ENCODE results near the gene MAB21L3. TPM values are rescaled to one million over a fixed set of nuclear protein-coding genes. Genes with fewer than 3 reads are reported as not detected.

Gene MAB21L3
- total and polyA plus RNA-seq, 7 donors: under 0.01 to 2.3 (median 1.1) TPM; not detected in 2

GRCh38 chr1:116154536-116154935 is 43.3 kb downstream of the MAB21L3 start:
- Histone ChIP-seq H3K4me3 (no peak overlapping the region), H3K36me3 (no peaks in the 10 kb centered on the region), H3K4me1 (peaks cover 0 to 12% (median 10%) of the 10 kb centered on the region in 4 donors), H3K9me3 (peaks cover 0 to 3% (median 0%) of the 10 kb centered on the region in 4 donors), H3K27ac (no peak overlapping the region), H3K27me3 (no peaks in the 10 kb centered on the region)
- no peak for TF ChIP-seq POLR2AphosphoS5 (IDR thresholded peaks at IDR 0.05)
- no peak for TF ChIP-seq POLR2A (IDR thresholded peaks at IDR 0.05)
- TF ChIP-seq CTCF (IDR thresholded peaks at IDR 0.05): no peak
- no peak for TF ChIP-seq EP300 (IDR thresholded peaks at IDR 0.05)
- DNase-seq: no peak
- 53 to 82% methylated on average over 4 of the region's 4 CpGs for WGBS, 2 donors
- intact Hi-C loops (cut with DNase I): no loop called here

GRCh38 chr1:116157096-116157495 is 45.9 kb downstream of the MAB21L3 start:
- WGBS, 2 donors: 95 to 96% methylated on average over 4 of the region's 4 CpGs
- no peak for TF ChIP-seq POLR2A (IDR thresholded peaks at IDR 0.05)
- TF ChIP-seq EP300 (IDR thresholded peaks at IDR 0.05): no peak
- TF ChIP-seq POLR2AphosphoS5 (IDR thresholded peaks at IDR 0.05): no peak
- TF ChIP-seq CTCF (IDR thresholded peaks at IDR 0.05): no peak
- peaks cover 0 to 3% (median 0%) of the 10 kb centered on the region in 4 donors for H3K9me3 ChIP-seq
- intact Hi-C loops (cut with DNase I): no loop called here
- no peak for DNase-seq
- no peaks in the 10 kb centered on the region for H3K36me3 ChIP-seq
- no peak overlapping the region for H3K27ac ChIP-seq
- no peak overlapping the region for H3K4me3 ChIP-seq
- H3K4me1 ChIP-seq: peaks cover 0 to 3% (median 3%) of the 10 kb centered on the region in 4 donors
- no peaks in the 10 kb centered on the region for H3K27me3 ChIP-seq

DNA sequence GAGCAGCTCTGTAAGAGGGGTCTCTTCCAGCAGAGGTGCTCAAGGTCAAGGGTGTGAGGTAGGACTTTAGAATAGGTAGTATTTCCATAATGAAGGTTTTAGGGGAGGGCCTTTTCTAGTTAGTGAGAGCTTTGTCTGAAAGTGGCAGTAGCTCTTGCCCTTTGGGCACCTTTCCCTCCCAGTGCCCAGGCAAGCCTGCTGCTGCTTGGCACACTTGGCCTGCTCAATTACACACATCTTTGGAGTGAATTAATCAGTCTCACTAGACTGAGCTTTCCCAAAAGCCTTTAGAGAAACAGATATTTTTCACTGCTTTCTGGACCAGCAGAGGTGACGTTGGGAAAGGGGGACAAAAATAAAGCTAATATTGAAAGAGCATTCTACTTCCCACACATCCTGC is 48.0 kb downstream of the MAB21L3 start:
- Histone ChIP-seq H3K4me1 (no peaks in the 10 kb centered on the region), H3K27ac (no peak overlapping the region), H3K36me3 (no peaks in the 10 kb centered on the region), H3K4me3 (no peak overlapping the region), H3K9me3 (peaks cover 0 to 3% (median 0%) of the 10 kb centered on the region in 4 donors), H3K27me3 (no peaks in the 10 kb centered on the region)
- intact Hi-C loops (cut with DNase I): no loop called here
- TF ChIP-seq POLR2A (IDR thresholded peaks at IDR 0.05) (no peak), EP300 (IDR thresholded peaks at IDR 0.05) (no peak), CTCF (IDR thresholded peaks at IDR 0.05) (no peak)
- WGBS, 2 donors: 81% methylated on average over 1 of the region's 1 CpG
- DNase-seq: no peak

DNA sequence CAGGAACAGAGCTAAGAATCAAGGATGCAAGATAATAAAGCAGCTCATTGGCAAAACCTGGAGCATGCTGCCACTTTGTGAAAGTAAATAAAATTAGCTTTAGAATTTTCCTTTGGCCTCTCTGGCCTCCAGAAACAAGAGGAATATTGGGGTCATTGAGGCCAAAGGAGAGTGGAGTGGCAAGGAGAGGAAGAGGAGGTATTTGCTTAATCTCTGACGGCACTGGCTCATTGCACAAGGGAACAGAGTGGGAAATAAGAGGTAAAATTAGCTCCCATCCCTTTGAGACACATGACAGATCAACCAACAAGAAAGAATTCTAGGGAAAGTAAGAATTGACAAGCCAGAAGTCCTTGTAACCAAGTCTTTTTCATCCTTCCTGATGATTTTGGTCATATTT is 48.4 kb downstream of the MAB21L3 start:
- Histone ChIP-seq H3K9me3 (peaks cover 0 to 3% (median 0%) of the 10 kb centered on the region in 4 donors), H3K4me3 (no peak overlapping the region), H3K27me3 (no peaks in the 10 kb centered on the region), H3K27ac (no peak overlapping the region), H3K4me1 (peaks cover 0 to 2% (median 0%) of the 10 kb centered on the region in 4 donors), H3K36me3 (no peaks in the 10 kb centered on the region)
- no peak for DNase-seq
- no peak for TF ChIP-seq EP300 (IDR thresholded peaks at IDR 0.05)
- TF ChIP-seq CTCF (IDR thresholded peaks at IDR 0.05): no peak
- no peak for TF ChIP-seq POLR2A (IDR thresholded peaks at IDR 0.05)
- no peak for TF ChIP-seq POLR2AphosphoS5 (IDR thresholded peaks at IDR 0.05)
- WGBS, 2 donors: 56 to 75% methylated on average over 1 of the region's 1 CpG
- intact Hi-C loops (cut with DNase I): loop anchor here (10.0 kb wide), 1 partner anchor 215 kb away; the partner anchor contains the start of gene ATP1A1

DNA sequence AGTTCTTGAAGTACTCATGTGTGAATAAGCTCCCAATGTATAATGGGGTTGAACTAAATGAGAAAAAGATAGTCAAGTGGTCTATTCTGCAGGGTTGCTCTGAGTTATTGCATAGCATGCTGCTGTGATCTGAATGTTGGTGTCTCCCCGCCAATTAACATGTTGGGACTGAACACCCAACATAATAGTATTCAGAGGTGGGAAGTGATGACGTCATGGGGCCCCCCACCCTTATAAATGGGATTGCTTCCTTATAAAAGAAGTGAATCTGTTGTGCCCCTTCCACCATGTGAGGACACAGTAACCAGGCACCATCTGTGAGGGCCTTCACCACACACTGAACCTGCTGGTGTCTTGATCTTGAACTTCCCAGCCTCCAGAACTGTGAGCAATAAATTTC is 50.2 kb downstream of the MAB21L3 start:
- no peak overlapping the region for H3K4me3 ChIP-seq
- intact Hi-C loops (cut with DNase I): loop anchor here (10.0 kb wide), 1 partner anchor 213 kb away; the partner anchor contains the start of gene ATP1A1
- WGBS, 2 donors: 83 to 86% methylated on average over 2 of the region's 2 CpGs

More for the DNA sequence above, 50.2 kb downstream of the MAB21L3 start:
- H3K36me3 ChIP-seq: no peaks in the 10 kb centered on the region
- peaks cover 0 to 8% (median 0%) of the 10 kb centered on the region in 4 donors for H3K4me1 ChIP-seq
- DNase-seq: no peak
- H3K27me3 ChIP-seq: no peaks in the 10 kb centered on the region
- TF ChIP-seq CTCF (IDR thresholded peaks at IDR 0.05): no peak
- TF ChIP-seq POLR2AphosphoS5 (IDR thresholded peaks at IDR 0.05): no peak
- TF ChIP-seq POLR2A (IDR thresholded peaks at IDR 0.05): no peak
- no peak for TF ChIP-seq EP300 (IDR thresholded peaks at IDR 0.05)
- peaks cover 0 to 3% (median 0%) of the 10 kb centered on the region in 4 donors for H3K9me3 ChIP-seq
- no peak overlapping the region for H3K27ac ChIP-seq
